ENCODE results near the gene FRMD6.

DNA sequence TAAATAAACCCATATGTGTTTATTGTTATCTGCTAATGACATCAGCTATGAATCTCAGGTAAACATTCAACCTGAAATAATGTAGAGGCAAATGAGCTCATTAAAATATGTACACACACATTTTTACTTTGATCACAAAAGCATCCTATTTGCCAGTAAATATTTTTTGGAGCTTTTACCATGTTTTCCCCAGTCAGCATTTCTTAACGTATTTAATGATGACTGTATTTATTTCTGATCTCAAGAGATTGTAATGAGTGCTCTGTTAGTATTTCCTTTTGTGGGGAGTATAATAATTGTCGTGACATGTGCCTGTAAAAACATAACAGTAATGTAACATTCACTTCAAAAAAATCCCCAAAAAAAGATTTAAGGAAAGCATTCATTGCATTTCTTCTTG is 52.1 kb downstream of the FRMD6 start:
- TF ChIP-seq POLR2A (IDR thresholded peaks at IDR 0.05; ENCODE audit: low read depth) (no peak), CTCF (IDR thresholded peaks at IDR 0.05) (no peak)

Data from esophagus muscularis mucosa (tissue), 3 donors.